Body of pancreas (tissue), 4 donors: ENCODE results near the gene JAG2. TPM values are rescaled to one million over a fixed set of nuclear protein-coding genes. Genes with fewer than 3 reads are reported as not detected.

Experiments used
- ATAC-seq: fragments of 150-250 bp; one replicate; pipeline ENCODE4 v1.9.1; 2016
- DNase-seq, 4 donors: peaks; one replicate each; pipeline ENCODE4 v3.0.0-alpha.2; 2019
- H3K27ac ChIP-seq, 4 donors: fragments of 200-600 bp; sonication (generic); 1 replicate in 3 of 4; 2 replicates in 1 of 4; pipeline versions ENCODE4 v1.5.1 to v1.6.1; 2016 to 2019; ENCODE audit warnings: mild to moderate bottlenecking in 1 of 4, mixed read lengths in 1 of 4, moderate library complexity in 1 of 4
- H3K27me3 ChIP-seq, 2 donors: fragments of 200-600 bp; sonication (generic); one replicate each; pipeline ENCODE4 v1.6.0; 2016; ENCODE audit warnings: mild to moderate bottlenecking in 1 of 2
- H3K36me3 ChIP-seq, 2 donors: fragments of 200-600 bp; sonication (generic); replicated peaks in 1 of 2; 2 replicates each; pipeline ENCODE4 v1.5.1; 2016; ENCODE audit warnings: low read depth in 2 of 2; ENCODE audit not compliant: insufficient read depth in 1 of 2
- H3K4me1 ChIP-seq: fragments of 200-600 bp; sonication (generic); one replicate; pipeline ENCODE4 v1.6.0; 2016
- H3K4me3 ChIP-seq, 2 donors: fragments of 200-600 bp; sonication (generic); 1 replicate in 1 of 2; 2 replicates in 1 of 2; pipeline ENCODE4 v1.5.1; 2016 to 2019
- H3K9me3 ChIP-seq, 3 donors: fragments of 200-600 bp; sonication (generic); 1 replicate in 2 of 3; 2 replicates in 1 of 3; pipeline ENCODE4 v1.5.1; 2016
- CTCF ChIP-seq, 7 experiments: fragments of 450-650 bp in 4 of 7; fragments of 200-600 bp in 3 of 7; sonication (generic) in 3 of 7; IDR thresholded peaks; one replicate each; pipeline ENCODE4 v1.5.1; 2016 to 2019; ENCODE audit warnings: antibody characterized with exemption in 7 of 7
- POLR2A ChIP-seq, 3 donors: fragments of 450-650 bp; IDR thresholded peaks; one replicate each; pipeline ENCODE4 v1.6.1; 2016; ENCODE audit warnings: antibody characterized with exemption in 3 of 3, mild to moderate bottlenecking in 2 of 3
- WGBS, 2 donors: methylation state at CpG; one replicate each; pipeline ENCODE4 v1.1.5; 2017; 5-methylcytosine and 5-hydroxymethylcytosine counted together
- intact Hi-C: fragments of 100-400 bp; cut with DNase I; formaldehyde crosslinking; loops from one replicate; pipeline ENCODE4 v1.15.1; 2023
- total RNA-seq, 2 donors: library from RNA; depleted of rRNA; stranded (reverse); fragments of >200 nt; gene quantifications; one replicate each; pipeline ENCODE4 v1.1.0, GENCODE V29; 2016

Gene JAG2
- total RNA-seq, 2 donors from 2014 or later: 13.5 to 36.3 TPM

GRCh38 chr14:105199093-105199492 lies 30.5 kb upstream of the JAG2 start:
- WGBS, 2 donors: 42 to 55% methylated on average over 6 to 17 of the region's 18 CpGs
- H3K9me3 ChIP-seq: no peaks in the 10 kb centered on the region
- H3K27me3 ChIP-seq: peaks cover 0 to 46% of the 10 kb centered on the region in 2 donors
- H3K4me3 ChIP-seq: no peak overlapping the region
- intact Hi-C loops: no loop called here
- no peaks in the 10 kb centered on the region for H3K36me3 ChIP-seq
- TF ChIP-seq POLR2A (IDR thresholded peaks at IDR 0.05) (peak in 2 of 3 donors; percentile 15 to 16), CTCF (IDR thresholded peaks at IDR 0.05) (no peak)
- peaks cover 38% of the 10 kb centered on the region for H3K4me1 ChIP-seq
- no peak for ATAC-seq
- peak overlapping the region in 1 of 4 donors; percentile 14 for H3K27ac ChIP-seq
- DNase-seq: no peak

GRCh38 chr14:105198588-105198987 lies 30.0 kb upstream of the JAG2 start:
- H3K27ac ChIP-seq: peak overlapping the region in 2 of 4 donors; percentile 14 to 24
- no peak overlapping the region for H3K4me3 ChIP-seq
- H3K9me3 ChIP-seq: no peaks in the 10 kb centered on the region
- DNase-seq (no peak), ATAC-seq (no peak)
- peaks cover 38% of the 10 kb centered on the region for H3K4me1 ChIP-seq
- TF ChIP-seq CTCF (IDR thresholded peaks at IDR 0.05): no peak
- no peak for TF ChIP-seq POLR2A (IDR thresholded peaks at IDR 0.05)
- peaks cover 0 to 46% of the 10 kb centered on the region in 2 donors for H3K27me3 ChIP-seq
- H3K36me3 ChIP-seq: no peaks in the 10 kb centered on the region
- intact Hi-C loops: no loop called here
- WGBS, 2 donors: 20 to 74% methylated on average over 1 to 4 of the region's 4 CpGs

DNA sequence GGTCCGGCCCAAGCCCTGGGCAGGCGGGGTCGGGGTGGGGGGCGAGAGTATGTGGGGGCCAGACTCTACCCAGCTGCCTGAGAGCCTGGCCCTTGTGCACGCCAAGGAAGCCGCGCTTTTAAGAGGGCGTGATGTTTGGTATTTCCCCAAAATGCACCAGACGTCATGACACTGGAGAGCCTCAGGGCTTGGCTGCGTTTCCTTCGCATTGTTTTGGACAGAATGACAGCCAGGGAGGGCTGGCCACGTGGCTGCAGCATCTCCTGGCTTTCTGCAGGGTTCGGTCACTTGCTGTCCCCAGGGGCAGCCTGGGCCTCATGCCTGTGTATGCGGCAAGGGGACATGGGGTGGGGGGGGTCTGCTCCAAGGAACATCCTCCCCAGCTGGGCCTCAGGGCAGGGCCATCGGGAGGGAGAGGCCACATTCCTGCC lies 28.6 kb upstream of the JAG2 start:
- H3K27me3 ChIP-seq: peaks cover 0 to 46% of the 10 kb centered on the region in 2 donors
- no peaks in the 10 kb centered on the region for H3K9me3 ChIP-seq
- WGBS, 2 donors: 30% methylated on average over 14 of the region's 15 CpGs; no CpG with 5 or more reads in 1 of the 2 donors
- H3K27ac ChIP-seq: peak overlapping the region in 2 of 4 donors; percentile 20 to 46
- intact Hi-C loops: no loop called here
- no peak for TF ChIP-seq POLR2A (IDR thresholded peaks at IDR 0.05)
- no peak for TF ChIP-seq CTCF (IDR thresholded peaks at IDR 0.05)
- peaks cover 31% of the 10 kb centered on the region for H3K4me1 ChIP-seq
- H3K36me3 ChIP-seq: no peaks in the 10 kb centered on the region
- no peak for DNase-seq
- no peak overlapping the region for H3K4me3 ChIP-seq
- peak; percentile 21 for ATAC-seq

- ATAC-seq (peak; percentile 36), DNase-seq (no peak)
- H3K4me3 ChIP-seq: no peak overlapping the region
- 11 to 50% methylated on average over 4 to 48 of the region's 58 CpGs for WGBS, 2 donors
- H3K36me3 ChIP-seq: no peaks in the 10 kb centered on the region
- H3K9me3 ChIP-seq: no peaks in the 10 kb centered on the region
- peaks cover 0 to 43% of the 10 kb centered on the region in 2 donors for H3K27me3 ChIP-seq
- TF ChIP-seq POLR2A (IDR thresholded peaks at IDR 0.05) (no peak), CTCF (IDR thresholded peaks at IDR 0.05) (no peak)
- intact Hi-C loops: no loop called here
- peak overlapping the region in 2 of 4 donors; percentile 35 to 46 for H3K27ac ChIP-seq
- peaks cover 29% of the 10 kb centered on the region for H3K4me1 ChIP-seq
These were observed 27.8 kb upstream of the JAG2 start for GRCh38 chr14:105196265-105196960.
